Kidney glomerular epithelial cell (primary cell): Measurements from ENCODE around the gene PUS1.

ENCODE experiments used
- DNase-seq: peaks from one replicate; lab custom pipeline; 2025; lab: John Stamatoyannopoulos, UW

The PUS1 gene

DNA sequence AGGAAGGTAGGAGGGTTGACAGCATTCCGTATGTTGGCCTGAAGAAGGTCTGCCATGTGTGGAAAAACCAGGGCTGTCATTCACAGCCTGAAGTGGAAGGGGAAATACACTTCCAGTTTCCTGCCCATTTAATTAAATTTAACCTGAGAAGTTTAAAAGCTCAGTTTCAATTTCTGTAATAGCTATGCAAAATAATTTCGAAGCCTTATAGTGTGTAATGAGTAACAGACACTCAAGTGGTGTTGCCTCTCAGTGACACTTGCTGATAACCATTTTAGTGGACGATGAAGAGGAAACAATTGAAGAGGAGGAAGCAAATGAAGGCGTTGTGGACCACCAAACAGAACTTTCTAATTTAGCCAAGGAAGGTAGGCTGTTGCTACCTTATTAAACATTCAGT, 65.5 kb downstream of the PUS1 start:
- no peak for DNase-seq
